Activated CD8-positive, alpha-beta memory T cell treated with anti-CD3 and anti-CD28 coated beads, Interleukin-2, amount 10 ng/mL, durations not matched to agents 7 days and 5 days (primary cell): ENCODE results near the gene MYH10. TPM values are rescaled to one million over a fixed set of nuclear protein-coding genes. Genes with fewer than 3 reads are reported as not detected.
"Not testable (repeated sequence)": the region's sequence is repeated elsewhere in the genome, so short reads cannot be mapped to it uniquely, and the experiment has no call there.

ENCODE experiments used
- ATAC-seq: fragments of 150-1000 bp; cut with Tn5 transposase; one replicate; pipeline ENCODE4 v1.10.0; 2021; ENCODE audit warnings: moderate library complexity
- CTCF ChIA-PET: fragments of 350-600 bp; sonication (Branson Sonifier 250); formaldehyde crosslinking; loops from one replicate; lab custom pipeline; 2021; ENCODE audit warnings: antibody characterized with exemption; lab: Charles Lee
- DNase-seq: peaks from one replicate; pipeline ENCODE4 v3.0.0-alpha.2; 2020
- H3K27ac Mint-ChIP-seq: one replicate; pipeline ENCODE4 v1.8.0; 2021; ENCODE audit warnings: mild to moderate bottlenecking, mixed read lengths
- H3K27me3 Mint-ChIP-seq: one replicate; pipeline ENCODE4 v1.8.0; 2021; ENCODE audit warnings: mixed read lengths
- H3K36me3 Mint-ChIP-seq: one replicate; pipeline ENCODE4 v1.8.0; 2021; ENCODE audit warnings: mild to moderate bottlenecking, mixed read lengths
- H3K4me1 Mint-ChIP-seq: one replicate; pipeline ENCODE4 v1.8.0; 2021; ENCODE audit warnings: mixed read lengths
- H3K4me3 Mint-ChIP-seq: one replicate; pipeline ENCODE4 v1.8.0; 2021; ENCODE audit warnings: mild to moderate bottlenecking, moderate library complexity, mixed read lengths
- H3K9me3 Mint-ChIP-seq: one replicate; pipeline ENCODE4 v1.8.0; 2022; ENCODE audit warnings: low read depth, mixed read lengths
- total RNA-seq, 2 experiments: library from RNA; stranded (reverse); gene quantifications; one replicate each; pipeline ENCODE4 v1.2.3, GENCODE V29; 2021

The MYH10 gene
- total RNA-seq, 2 experiments from 2014 or later: 8.1 to 30.4 TPM

GRCh38 chr17:8662076-8662831 lies 31.7 kb upstream of the MYH10 start:
- CTCF ChIA-PET: interaction anchor here (2.0 kb wide), 1 partner anchor 12 kb away, joined by 5 read pairs; no protein-coding TSS in a partner anchor
- H3K27ac Mint-ChIP-seq: no peak overlapping the region
- peaks cover 11% of the 10 kb centered on the region for H3K27me3 Mint-ChIP-seq
- H3K36me3 Mint-ChIP-seq: no peaks in the 10 kb centered on the region
- H3K4me1 Mint-ChIP-seq: peaks cover 7% of the 10 kb centered on the region
- no peaks in the 10 kb centered on the region for H3K9me3 Mint-ChIP-seq
- H3K4me3 Mint-ChIP-seq: no peak overlapping the region
- DNase-seq (no peak), ATAC-seq (no peak)

GRCh38 chr17:8660709-8661108 lies 30.2 kb upstream of the MYH10 start:
- H3K27ac Mint-ChIP-seq, H3K9me3 Mint-ChIP-seq, DNase-seq, CTCF ChIA-PET, H3K4me3 Mint-ChIP-seq, H3K36me3 Mint-ChIP-seq, ATAC-seq, H3K4me1 Mint-ChIP-seq: not testable (repeated sequence)
- peaks cover 12% of the 10 kb centered on the region for H3K27me3 Mint-ChIP-seq

- H3K36me3 Mint-ChIP-seq: no peaks in the 10 kb centered on the region
- CTCF ChIA-PET: no interaction called here
- peaks cover 10% of the 10 kb centered on the region for H3K27me3 Mint-ChIP-seq
- H3K4me1 Mint-ChIP-seq: peaks cover 7% of the 10 kb centered on the region
- no peaks in the 10 kb centered on the region for H3K9me3 Mint-ChIP-seq
- DNase-seq (no peak), ATAC-seq (no peak)
- H3K27ac Mint-ChIP-seq: no peak overlapping the region
- H3K4me3 Mint-ChIP-seq: no peak overlapping the region
These were observed 29.4 kb upstream of the MYH10 start for GRCh38 chr17:8659758-8660410.

- CTCF ChIA-PET: no interaction called here
- H3K9me3 Mint-ChIP-seq: no peaks in the 10 kb centered on the region
These were observed 28.3 kb upstream of the MYH10 start for GRCh38 chr17:8658810-8659209.

GRCh38 chr17:8656693-8657092 lies 26.2 kb upstream of the MYH10 start:
- peaks cover 7% of the 10 kb centered on the region for H3K4me1 Mint-ChIP-seq
- H3K4me3 Mint-ChIP-seq: no peak overlapping the region
- ATAC-seq: no peak

More at GRCh38 chr17:8658810-8659209, 28.3 kb upstream of the MYH10 start:
- no peak for DNase-seq
- Mint-ChIP-seq H3K36me3 (no peaks in the 10 kb centered on the region), H3K27me3 (peaks cover 16% of the 10 kb centered on the region), H3K4me3 (no peak overlapping the region), H3K27ac (no peak overlapping the region), H3K4me1 (peaks cover 7% of the 10 kb centered on the region)
- ATAC-seq: no peak

GRCh38 chr17:8654822-8655221 lies 24.3 kb upstream of the MYH10 start:
- no peak overlapping the region for H3K4me3 Mint-ChIP-seq
- ATAC-seq (no peak), DNase-seq (no peak)
- peaks cover 30% of the 10 kb centered on the region for H3K27me3 Mint-ChIP-seq
- peaks cover under 1% of the 10 kb centered on the region for H3K4me1 Mint-ChIP-seq
- H3K36me3 Mint-ChIP-seq: no peaks in the 10 kb centered on the region
- H3K9me3 Mint-ChIP-seq: no peaks in the 10 kb centered on the region
- CTCF ChIA-PET: no interaction called here
- H3K27ac Mint-ChIP-seq: no peak overlapping the region

More at GRCh38 chr17:8656693-8657092, 26.2 kb upstream of the MYH10 start:
- H3K36me3 Mint-ChIP-seq: no peaks in the 10 kb centered on the region
- CTCF ChIA-PET: no interaction called here
- H3K27me3 Mint-ChIP-seq: peaks cover 20% of the 10 kb centered on the region
- H3K27ac Mint-ChIP-seq: no peak overlapping the region
- DNase-seq: no peak
- H3K9me3 Mint-ChIP-seq: no peaks in the 10 kb centered on the region

GRCh38 chr17:8651013-8651412 lies 20.5 kb upstream of the MYH10 start:
- ATAC-seq: no peak
- Mint-ChIP-seq H3K36me3 (no peaks in the 10 kb centered on the region), H3K9me3 (no peaks in the 10 kb centered on the region), H3K27me3 (peaks cover 29% of the 10 kb centered on the region), H3K27ac (no peak overlapping the region), H3K4me3 (no peak overlapping the region), H3K4me1 (no peaks in the 10 kb centered on the region)
- no peak for DNase-seq
- CTCF ChIA-PET: interaction anchor here (0.5 to 1.4 kb wide), 3 partner anchors 241 to 335 kb away, joined by 3 read pairs; no protein-coding TSS in a partner anchor

- H3K27me3 Mint-ChIP-seq: peaks cover 32% of the 10 kb centered on the region
These were observed 19.6 kb upstream of the MYH10 start for GRCh38 chr17:8650119-8650499.

GRCh38 chr17:8649157-8650118 lies 18.9 kb upstream of the MYH10 start:
- Mint-ChIP-seq H3K27me3 (peaks cover 35% of the 10 kb centered on the region), H3K36me3 (no peaks in the 10 kb centered on the region), H3K27ac (no peak overlapping the region), H3K4me3 (no peak overlapping the region), H3K9me3 (no peaks in the 10 kb centered on the region), H3K4me1 (no peaks in the 10 kb centered on the region)
- DNase-seq (no peak), ATAC-seq (no peak)
- CTCF ChIA-PET: no interaction called here

More at GRCh38 chr17:8650119-8650499, 19.6 kb upstream of the MYH10 start:
- Mint-ChIP-seq H3K4me3 (no peak overlapping the region), H3K4me1 (no peaks in the 10 kb centered on the region), H3K9me3 (no peaks in the 10 kb centered on the region), H3K27ac (no peak overlapping the region), H3K36me3 (no peaks in the 10 kb centered on the region)
- ATAC-seq (no peak), DNase-seq (no peak)
- CTCF ChIA-PET: interaction anchor here (0.7 kb wide), 1 partner anchor 334 kb away, joined by 3 read pairs; no protein-coding TSS in a partner anchor

- ATAC-seq (no peak), DNase-seq (no peak)
- peaks cover 27% of the 10 kb centered on the region for H3K27me3 Mint-ChIP-seq
- no peak overlapping the region for H3K4me3 Mint-ChIP-seq
- no peaks in the 10 kb centered on the region for H3K9me3 Mint-ChIP-seq
- CTCF ChIA-PET: no interaction called here
- H3K36me3 Mint-ChIP-seq: no peaks in the 10 kb centered on the region
- no peaks in the 10 kb centered on the region for H3K4me1 Mint-ChIP-seq
- H3K27ac Mint-ChIP-seq: no peak overlapping the region
These were observed 17.4 kb upstream of the MYH10 start for GRCh38 chr17:8647956-8648355.

- H3K27ac Mint-ChIP-seq: no peak overlapping the region
- no peaks in the 10 kb centered on the region for H3K4me1 Mint-ChIP-seq
- DNase-seq (no peak), ATAC-seq (no peak)
- H3K4me3 Mint-ChIP-seq: no peak overlapping the region
- H3K27me3 Mint-ChIP-seq: peaks cover 28% of the 10 kb centered on the region
- CTCF ChIA-PET: no interaction called here
- no peaks in the 10 kb centered on the region for H3K36me3 Mint-ChIP-seq
- no peaks in the 10 kb centered on the region for H3K9me3 Mint-ChIP-seq
These were observed 16.7 kb upstream of the MYH10 start for GRCh38 chr17:8647202-8647601.

- no peak for DNase-seq
- H3K27me3 Mint-ChIP-seq: peaks cover 18% of the 10 kb centered on the region
- CTCF ChIA-PET: no interaction called here
- no peak overlapping the region for H3K4me3 Mint-ChIP-seq
- ATAC-seq: no peak
- no peak overlapping the region for H3K27ac Mint-ChIP-seq
- no peaks in the 10 kb centered on the region for H3K36me3 Mint-ChIP-seq
- no peaks in the 10 kb centered on the region for H3K9me3 Mint-ChIP-seq
- H3K4me1 Mint-ChIP-seq: no peaks in the 10 kb centered on the region
These were observed 14.0 kb upstream of the MYH10 start for GRCh38 chr17:8644507-8644902.

- CTCF ChIA-PET: no interaction called here
- ATAC-seq: no peak
- no peaks in the 10 kb centered on the region for H3K9me3 Mint-ChIP-seq
These were observed 13.5 kb upstream of the MYH10 start for GRCh38 chr17:8643855-8644506.

More at GRCh38 chr17:8643855-8644506, 13.5 kb upstream of the MYH10 start:
- no peak for DNase-seq
- Mint-ChIP-seq H3K36me3 (no peaks in the 10 kb centered on the region), H3K27ac (no peak overlapping the region), H3K27me3 (peaks cover 14% of the 10 kb centered on the region), H3K4me3 (no peak overlapping the region), H3K4me1 (no peaks in the 10 kb centered on the region)
